OCI-LY7 (cell line): ENCODE measurements around the gene XRCC3. TPM values are rescaled to one million over a fixed set of nuclear protein-coding genes. Genes with fewer than 3 reads are reported as not detected.

ENCODE experiments used
- BruUV-seq: library from RNA; stranded (reverse); fragments of 400-500 nt; replicated peaks from 2 replicates; lab custom pipeline; 2021; lab: Mats Ljungman, UMichigan
- CTCF ChIA-PET: fragments of 300-600 bp; sonication (Branson Sonifier 250); formaldehyde crosslinking; loops from one replicate; lab custom pipeline; 2022; ENCODE audit warnings: antibody characterized with exemption; ENCODE audit not compliant: unreplicated experiment; lab: Charles Lee
- POLR2A ChIA-PET: fragments of 300-600 bp; sonication (Branson Sonifier 250); formaldehyde crosslinking; loops from one replicate; lab custom pipeline; 2022; ENCODE audit warnings: antibody characterized with exemption; lab: Charles Lee
- DNase-seq: peaks from one replicate; pipeline ENCODE4 v3.0.0-alpha.2; 2015; ENCODE audit warnings: low spot score
- H2AFZ ChIP-seq: fragments of 200-600 bp; sonication (generic), shearing (Covaris generic); 2 replicates; pipeline ENCODE4 v1.6.1; 2014; ENCODE audit warnings: mild to moderate bottlenecking, antibody characterized with exemption, low read length, moderate library complexity
- H3K27ac ChIP-seq: fragments of 200-600 bp; sonication (generic); 2 replicates; pipeline ENCODE4 v1.5.1; 2014; ENCODE audit warnings: mixed run types, low read depth, mild to moderate bottlenecking, moderate library complexity, low read length, inconsistent platforms; ENCODE audit not compliant: poor library complexity, severe bottlenecking
- H3K36me3 ChIP-seq: fragments of 200-600 bp; sonication (generic); 2 replicates; pipeline ENCODE4 v1.6.1; 2014; ENCODE audit warnings: mild to moderate bottlenecking, antibody characterized with exemption, low read length, moderate library complexity, mixed read lengths; ENCODE audit not compliant: insufficient read depth
- H3K4me1 ChIP-seq: fragments of 200-600 bp; sonication (generic); 2 replicates; pipeline ENCODE4 v1.5.1; 2014; ENCODE audit warnings: mild to moderate bottlenecking, low read length; ENCODE audit not compliant: insufficient read depth, poor library complexity, severe bottlenecking
- H3K4me2 ChIP-seq: fragments of 200-600 bp; sonication (generic); 2 replicates; pipeline ENCODE4 v1.6.1; 2014; ENCODE audit warnings: mild to moderate bottlenecking, low read length
- H3K4me3 ChIP-seq: fragments of 200-600 bp; sonication (generic); 2 replicates; pipeline ENCODE4 v1.5.1; 2014; ENCODE audit warnings: mild to moderate bottlenecking, low read depth, low read length; ENCODE audit not compliant: poor library complexity, severe bottlenecking
- H3K79me2 ChIP-seq: fragments of 200-600 bp; sonication (generic); 2 replicates; pipeline ENCODE4 v1.6.1; 2016; ENCODE audit warnings: low read depth, mild to moderate bottlenecking, low read length, moderate library complexity, mixed read lengths; ENCODE audit not compliant: insufficient read depth
- H3K9me2 ChIP-seq: fragments of 200-600 bp; sonication (generic); 2 replicates; pipeline ENCODE4 v1.6.1; 2016; ENCODE audit warnings: mild to moderate bottlenecking, low read length, mixed read lengths; ENCODE audit not compliant: insufficient read depth
- H3K9me3 ChIP-seq: fragments of 200-600 bp; sonication (generic); 2 replicates; pipeline ENCODE4 v1.6.1; 2014; ENCODE audit warnings: mild to moderate bottlenecking, mixed run types, low read length, mixed read lengths
- H4K20me1 ChIP-seq: fragments of 200-600 bp; sonication (generic); 2 replicates; pipeline ENCODE4 v1.6.1; 2014; ENCODE audit warnings: mild to moderate bottlenecking, antibody characterized with exemption, low read length, moderate library complexity, mixed read lengths; ENCODE audit not compliant: insufficient read depth
- CTCF ChIP-seq: fragments of 200-600 bp; sonication (generic); conservative IDR thresholded peaks from 2 replicates; pipeline ENCODE4 v1.5.1; 2014; ENCODE audit warnings: mild to moderate bottlenecking, antibody characterized with exemption, low read length, moderate library complexity, mixed read lengths
- EZH2phosphoT487 ChIP-seq: fragments of 200-600 bp; sonication (generic); IDR thresholded peaks from 2 replicates; pipeline ENCODE4 v1.6.1; 2018; ENCODE audit warnings: low read depth, borderline replicate concordance, mild to moderate bottlenecking, mixed run types, antibody characterized with exemption, low read length, moderate library complexity, mixed read lengths
- intact Hi-C: fragments of 100-400 bp; cut with micrococcal nuclease; formaldehyde crosslinking; loops from one replicate; pipeline ENCODE4 v1.10.0; 2022; ENCODE audit not compliant: unreplicated experiment
- total RNA-seq, 2 experiments: library from RNA; depleted of rRNA in 1 of 2; stranded (reverse); fragments of >200 nt in 1 of 2; shearing (Covaris generic) in 1 of 2; gene quantifications; 2 replicates each; pipeline ENCODE4 v1.2.3, GENCODE V29; 2014 to 2022

The XRCC3 gene
- total RNA-seq, 2 experiments from 2014 or later, result 83.3 to 130 TPM

- no TSS peak for BruUV-seq
- Histone ChIP-seq H3K4me3 (no peak overlapping the region), H3K9me3 (no peaks in the 10 kb centered on the region), H4K20me1 (no peaks in the 10 kb centered on the region), H3K79me2 (peaks cover 4% of the 10 kb centered on the region; the same call in 1 of the 2 replicates), H3K36me3 (peaks cover 79% of the 10 kb centered on the region), H3K4me2 (no peak overlapping the region), H3K27ac (no peak overlapping the region), H3K4me1 (peaks cover 23% of the 10 kb centered on the region), H3K9me2 (no peaks in the 10 kb centered on the region), H2AFZ (no peak overlapping the region)
- ChIA-PET CTCF (no interaction called here), POLR2A (no interaction called here)
- no peak for TF ChIP-seq CTCF
- no peak for TF ChIP-seq EZH2phosphoT487
- intact Hi-C loops, result loop anchor here (5.0 kb wide), 1 partner anchor 123 kb away; the partner anchor contains the start of genes BAG5 and COA8
- no peak for DNase-seq
These were observed 29.7 kb downstream of the XRCC3 start for GRCh38 chr14:103685276-103686211.

- H3K36me3 ChIP-seq, result peaks cover 86% of the 10 kb centered on the region
- H3K9me2 ChIP-seq, result no peaks in the 10 kb centered on the region
- POLR2A ChIA-PET, result no interaction called here
- intact Hi-C loops, result loop anchor here (5.0 kb wide), 1 partner anchor 123 kb away; the partner anchor contains the start of genes BAG5 and COA8
- H2AFZ ChIP-seq, result no peak overlapping the region
- H4K20me1 ChIP-seq, result no peaks in the 10 kb centered on the region
- H3K9me3 ChIP-seq, result no peaks in the 10 kb centered on the region
- peaks cover under 1% of the 10 kb centered on the region; the same call in 1 of the 2 replicates for H3K79me2 ChIP-seq
- no TSS peak for BruUV-seq
- CTCF ChIA-PET, result no interaction called here
- H3K4me3 ChIP-seq, result no peak overlapping the region
- DNase-seq, result no peak
- no peak overlapping the region for H3K27ac ChIP-seq
- no peak for TF ChIP-seq EZH2phosphoT487
- TF ChIP-seq CTCF, result no peak
- H3K4me1 ChIP-seq, result peaks cover 16% of the 10 kb centered on the region
- H3K4me2 ChIP-seq, result no peak overlapping the region
These were observed 30.4 kb downstream of the XRCC3 start for GRCh38 chr14:103684871-103685270.

- Histone ChIP-seq H3K27ac (no peak overlapping the region), H3K9me2 (no peaks in the 10 kb centered on the region), H3K79me2 (no peaks in the 10 kb centered on the region; the same call in 1 of the 2 replicates), H3K4me3 (no peak overlapping the region), H3K4me1 (peaks cover 16% of the 10 kb centered on the region), H3K9me3 (no peaks in the 10 kb centered on the region), H3K36me3 (peaks cover 90% of the 10 kb centered on the region), H2AFZ (no peak overlapping the region), H3K4me2 (no peak overlapping the region), H4K20me1 (no peaks in the 10 kb centered on the region)
- DNase-seq, result no peak
- intact Hi-C loops, result no loop called here
- CTCF ChIA-PET, result no interaction called here
- TF ChIP-seq CTCF (no peak), EZH2phosphoT487 (no peak)
- BruUV-seq, result no TSS peak
- POLR2A ChIA-PET, result no interaction called here
These were observed 30.8 kb downstream of the XRCC3 start for GRCh38 chr14:103684471-103684870.
